ENCODE data around the gene MGMT.
A peak's percentile ranks its signal among the peaks of the same experiment; 100 is the strongest.
"Not testable (repeated sequence)": the region's sequence is repeated elsewhere in the genome, so short reads cannot be mapped to it uniquely, and the experiment has no call there.

MGMT gene

DNA sequence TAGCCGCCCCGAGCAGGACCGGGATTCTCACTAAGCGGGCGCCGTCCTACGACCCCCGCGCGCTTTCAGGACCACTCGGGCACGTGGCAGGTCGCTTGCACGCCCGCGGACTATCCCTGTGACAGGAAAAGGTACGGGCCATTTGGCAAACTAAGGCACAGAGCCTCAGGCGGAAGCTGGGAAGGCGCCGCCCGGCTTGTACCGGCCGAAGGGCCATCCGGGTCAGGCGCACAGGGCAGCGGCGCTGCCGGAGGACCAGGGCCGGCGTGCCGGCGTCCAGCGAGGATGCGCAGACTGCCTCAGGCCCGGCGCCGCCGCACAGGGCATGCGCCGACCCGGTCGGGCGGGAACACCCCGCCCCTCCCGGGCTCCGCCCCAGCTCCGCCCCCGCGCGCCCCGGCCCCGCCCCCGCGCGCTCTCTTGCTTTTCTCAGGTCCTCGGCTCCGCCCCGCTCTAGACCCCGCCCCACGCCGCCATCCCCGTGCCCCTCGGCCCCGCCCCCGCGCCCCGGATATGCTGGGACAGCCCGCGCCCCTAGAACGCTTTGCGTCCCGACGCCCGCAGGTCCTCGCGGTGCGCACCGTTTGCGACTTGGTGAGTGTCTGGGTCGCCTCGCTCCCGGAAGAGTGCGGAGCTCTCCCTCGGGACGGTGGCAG lies at the start of gene MGMT:
Gene MGMT, plus strand, starts transcription at position 539 of the 656 bp plus-strand sequence.
- peak; percentile 27 to 94 (median 84) for DNase-seq

DNA sequence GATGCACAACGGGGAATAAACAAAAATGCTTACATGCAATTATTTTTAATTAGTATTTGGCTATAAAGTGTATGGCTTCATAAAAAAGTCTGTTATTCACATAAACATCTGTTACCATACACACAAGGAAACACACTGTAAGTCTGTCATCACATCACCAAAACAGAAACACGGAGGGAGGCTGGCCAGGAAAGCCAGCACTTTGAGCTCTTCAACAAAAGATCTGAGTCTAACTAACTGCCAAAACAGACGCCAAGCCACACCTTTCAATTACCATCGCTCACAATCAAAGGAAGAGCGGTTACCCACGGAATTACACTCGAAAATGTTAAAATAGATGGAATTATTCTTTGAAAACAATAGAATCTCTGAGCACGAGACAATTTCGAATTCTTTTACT lies 49.2 kb upstream of the MGMT start:
- DNase-seq = no peak

DNA sequence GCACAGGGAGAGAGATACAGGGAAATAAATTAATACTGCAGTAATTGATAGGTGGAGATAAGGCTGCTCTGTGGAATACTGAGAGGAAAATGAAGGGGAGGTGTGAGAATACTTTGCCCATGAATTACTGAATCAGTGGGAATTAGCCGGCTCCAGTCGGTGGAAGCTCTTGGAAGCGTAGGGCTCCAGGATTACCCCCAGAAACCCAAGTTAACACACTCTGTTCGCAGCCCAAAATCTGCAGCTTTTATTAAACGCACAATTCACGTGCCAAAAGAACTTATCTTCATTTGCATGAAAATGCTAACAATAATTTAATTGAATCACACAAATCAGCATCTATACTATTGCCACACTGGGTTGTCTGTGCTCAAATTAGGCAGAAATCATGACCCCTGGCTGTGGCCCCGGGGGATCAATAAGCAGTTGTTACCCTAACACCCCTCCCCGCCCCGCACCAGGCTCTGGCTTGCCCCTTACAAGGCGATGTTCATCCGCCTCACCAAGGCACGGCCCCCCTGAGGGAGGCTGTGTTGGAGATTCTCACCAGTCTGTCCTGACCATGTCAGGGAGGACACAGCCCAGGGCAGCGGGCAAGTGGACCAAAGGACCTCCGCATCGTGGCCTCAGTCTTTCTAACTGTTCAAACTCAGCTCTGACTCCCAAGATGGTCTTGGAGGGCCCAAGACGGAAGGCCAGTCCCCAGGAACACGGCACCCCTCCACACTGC lies 48.4 kb upstream of the MGMT start:
- no peak for DNase-seq

DNA sequence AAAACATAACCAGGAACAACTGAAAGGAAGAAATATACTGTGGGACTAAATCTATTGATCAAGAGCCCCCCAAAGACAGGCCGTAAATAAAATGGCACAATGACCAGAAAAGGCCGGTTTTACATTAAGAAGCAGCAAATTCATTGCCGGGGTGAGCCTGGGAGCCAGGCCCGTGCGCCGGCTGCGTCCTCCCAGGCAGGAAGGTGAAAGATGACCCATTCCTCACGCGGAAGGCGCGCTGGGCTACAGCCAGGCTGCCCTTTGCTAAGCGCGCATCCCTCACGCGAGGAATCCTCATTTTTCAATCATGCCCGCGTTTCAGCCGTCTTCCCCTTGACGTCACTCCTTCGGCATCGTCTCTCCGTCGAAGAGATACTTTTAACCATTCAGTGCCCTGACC lies 47.6 kb upstream of the MGMT start:
- no peak for DNase-seq

DNA sequence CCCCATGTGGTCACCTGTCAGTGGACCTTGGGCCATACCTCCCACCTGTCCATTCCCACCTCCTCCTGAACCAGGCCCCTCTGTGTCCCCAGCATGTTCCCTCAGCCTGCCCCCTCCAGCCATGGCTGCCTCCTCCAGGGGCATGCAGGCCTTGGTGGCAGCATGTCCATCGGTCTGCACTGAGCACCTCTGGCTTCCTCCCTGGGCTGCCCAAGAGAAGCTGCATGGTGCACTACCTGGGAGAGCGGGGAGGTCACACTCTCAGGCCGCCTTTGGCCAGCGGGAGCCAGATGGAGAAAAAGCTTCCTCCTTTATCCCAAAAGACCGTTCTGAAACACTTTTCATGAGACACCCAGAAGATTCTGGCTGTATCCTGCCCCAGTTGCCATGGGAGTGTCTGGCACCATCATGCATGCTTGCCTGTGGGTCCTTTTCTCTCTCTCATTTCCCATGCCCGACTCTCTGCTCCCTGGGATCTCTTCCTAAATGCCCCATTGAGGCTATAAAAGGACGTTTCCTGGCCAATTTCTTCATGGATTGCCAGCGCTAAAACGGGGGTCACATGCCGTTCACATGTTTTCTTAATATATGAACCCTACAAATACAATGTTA lies 45.5 kb upstream of the MGMT start:
- peak in 3 of 14 donors; percentile 20 to 56 (median 20) for DNase-seq

DNA sequence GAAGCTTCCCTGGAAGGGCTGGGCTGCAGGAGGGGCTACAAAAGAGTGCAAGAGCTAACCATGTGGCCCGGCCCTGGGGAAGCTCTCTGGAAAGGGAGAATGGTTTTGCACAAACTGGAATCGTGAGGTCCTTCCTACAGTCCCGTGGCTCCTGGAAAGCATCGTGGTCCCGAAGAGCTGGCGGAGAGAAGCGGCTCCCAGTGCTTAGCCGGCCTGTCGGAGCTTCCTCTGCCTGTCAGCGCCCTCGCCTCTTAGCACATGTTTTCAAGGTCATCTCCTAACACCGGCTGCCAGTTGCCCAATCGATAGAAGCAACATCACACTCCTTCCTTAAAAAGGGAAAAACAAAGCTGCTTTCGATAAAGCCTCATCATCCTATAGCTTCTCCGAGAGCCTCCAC lies 42.1 kb upstream of the MGMT start:
- DNase-seq = no peak

DNA sequence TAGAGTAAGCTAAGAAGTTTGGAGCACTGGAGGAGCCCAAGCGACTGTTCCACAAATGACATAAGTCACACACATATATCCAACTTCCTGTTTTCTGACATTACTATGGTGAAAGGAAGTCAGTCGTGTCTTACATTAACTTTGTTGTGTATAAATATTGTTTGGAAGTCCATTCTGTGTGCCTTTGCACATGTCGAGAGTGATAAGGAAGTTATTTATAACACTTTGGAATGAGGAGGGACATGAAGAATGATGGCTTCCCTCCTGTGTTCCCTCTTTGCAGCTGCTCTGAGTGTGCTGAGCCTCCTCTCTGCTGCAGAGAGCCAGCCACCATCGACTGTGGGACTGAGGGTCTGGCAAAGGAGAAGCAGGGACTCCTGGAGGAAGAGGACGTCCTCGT lies 40.4 kb upstream of the MGMT start:
- no peak for DNase-seq

DNA sequence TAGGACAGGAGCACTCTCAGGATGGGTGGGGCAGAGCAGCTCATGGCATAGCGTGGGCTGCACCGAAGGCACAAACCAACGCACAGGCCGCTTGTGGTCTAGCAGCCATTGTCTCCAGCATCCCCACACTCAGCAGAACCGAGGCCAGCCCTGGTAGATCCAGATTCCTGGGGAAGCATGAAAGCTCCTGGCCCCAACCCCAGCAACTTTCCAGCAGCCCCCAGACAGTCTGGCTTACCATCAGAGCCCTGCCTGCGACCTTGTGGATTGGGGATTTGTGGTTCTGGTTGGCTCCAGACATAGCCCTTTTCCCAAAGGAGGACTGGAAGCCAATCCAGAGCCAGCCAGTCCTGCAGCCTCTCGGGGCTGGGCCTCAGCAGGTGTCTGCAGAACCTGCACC lies 33.8 kb upstream of the MGMT start:
- DNase-seq = no peak

DNA sequence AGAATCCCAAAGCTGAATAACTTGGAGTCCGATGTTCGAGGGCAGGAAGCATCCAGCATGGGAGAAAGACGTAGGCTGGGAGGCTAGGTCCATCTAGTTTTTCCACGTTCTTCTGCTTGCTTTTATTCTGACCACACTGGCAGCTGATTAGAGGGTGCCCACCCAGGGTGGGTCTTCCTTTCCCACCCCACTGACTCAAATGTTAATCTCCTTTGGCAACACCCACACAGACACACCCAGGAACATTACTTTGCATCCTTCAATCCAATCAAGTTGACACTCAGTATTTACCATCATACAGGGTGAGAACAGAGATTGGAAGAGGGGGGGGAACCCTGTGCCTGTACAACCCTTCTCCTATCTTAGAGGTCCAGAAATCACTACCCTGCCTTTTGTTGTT lies 31.3 kb upstream of the MGMT start:
- not testable (repeated sequence) for DNase-seq

DNA sequence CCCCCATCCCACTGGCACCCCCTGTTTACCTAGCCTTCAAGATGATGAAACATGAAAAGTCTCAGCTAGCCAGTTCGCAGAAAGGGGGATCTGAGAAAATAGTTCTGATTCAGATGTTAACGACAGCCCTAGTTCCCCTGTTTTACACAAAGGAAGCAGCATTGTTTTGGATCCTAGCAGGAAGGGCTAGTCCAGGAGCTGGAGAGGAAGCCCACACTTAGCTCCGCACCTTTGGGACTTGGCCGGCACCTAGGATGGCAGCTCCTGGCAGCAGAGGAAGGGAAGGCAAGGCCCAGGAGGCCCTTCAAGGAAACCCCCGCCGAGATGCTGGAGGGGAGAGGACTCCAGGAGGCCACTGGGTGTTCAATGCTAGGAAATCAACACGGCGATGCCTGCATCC lies 29.0 kb upstream of the MGMT start:
- no peak for DNase-seq

DNA sequence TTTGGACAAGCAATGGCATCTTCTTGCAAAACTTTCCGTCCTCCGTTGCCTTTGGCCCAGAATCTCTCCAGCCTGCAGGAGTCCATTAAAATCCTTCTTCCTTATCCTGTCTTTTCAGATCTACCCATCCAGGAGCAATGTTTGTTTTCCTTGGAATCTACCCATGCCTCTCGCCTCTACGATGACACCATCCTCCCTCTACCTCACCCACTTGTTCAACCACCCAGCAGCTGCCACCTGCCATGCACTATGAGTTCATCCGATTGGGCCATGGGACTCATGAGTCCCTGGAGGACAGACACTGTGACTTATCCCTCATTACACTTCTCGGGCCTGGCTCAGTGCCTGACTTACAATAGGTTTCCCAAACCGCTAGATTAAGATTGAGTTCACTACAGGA lies 26.8 kb upstream of the MGMT start:
- no peak for DNase-seq

DNA sequence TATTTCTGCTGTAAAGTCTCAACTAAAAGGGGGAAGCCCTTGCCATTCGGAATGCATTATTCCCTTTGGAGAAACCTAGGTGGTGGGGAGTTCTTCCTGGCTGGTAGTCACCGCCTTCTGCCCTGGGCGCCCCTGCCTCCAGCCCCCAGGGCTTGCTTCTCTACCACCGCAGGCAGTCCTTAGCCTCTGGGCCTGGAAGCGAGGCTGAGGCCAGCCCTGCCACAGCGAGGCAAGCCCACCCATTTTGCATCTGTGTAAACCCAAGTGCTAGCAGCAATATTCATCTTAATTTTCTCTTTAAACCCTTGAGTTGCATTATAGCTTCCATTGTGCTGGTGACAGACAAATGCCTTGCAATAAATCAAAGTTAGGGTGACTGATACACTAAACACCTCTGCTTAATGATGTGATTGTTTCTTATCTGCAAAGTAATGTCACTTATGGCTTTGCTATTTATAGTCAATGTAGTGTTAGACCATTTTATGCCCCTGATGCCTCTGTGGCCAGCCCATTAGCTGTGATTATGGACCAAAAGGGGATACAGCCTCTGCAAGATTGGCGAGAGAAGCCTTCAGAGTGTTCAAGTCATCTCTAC lies 26.2 kb upstream of the MGMT start:
- no peak for DNase-seq

DNA sequence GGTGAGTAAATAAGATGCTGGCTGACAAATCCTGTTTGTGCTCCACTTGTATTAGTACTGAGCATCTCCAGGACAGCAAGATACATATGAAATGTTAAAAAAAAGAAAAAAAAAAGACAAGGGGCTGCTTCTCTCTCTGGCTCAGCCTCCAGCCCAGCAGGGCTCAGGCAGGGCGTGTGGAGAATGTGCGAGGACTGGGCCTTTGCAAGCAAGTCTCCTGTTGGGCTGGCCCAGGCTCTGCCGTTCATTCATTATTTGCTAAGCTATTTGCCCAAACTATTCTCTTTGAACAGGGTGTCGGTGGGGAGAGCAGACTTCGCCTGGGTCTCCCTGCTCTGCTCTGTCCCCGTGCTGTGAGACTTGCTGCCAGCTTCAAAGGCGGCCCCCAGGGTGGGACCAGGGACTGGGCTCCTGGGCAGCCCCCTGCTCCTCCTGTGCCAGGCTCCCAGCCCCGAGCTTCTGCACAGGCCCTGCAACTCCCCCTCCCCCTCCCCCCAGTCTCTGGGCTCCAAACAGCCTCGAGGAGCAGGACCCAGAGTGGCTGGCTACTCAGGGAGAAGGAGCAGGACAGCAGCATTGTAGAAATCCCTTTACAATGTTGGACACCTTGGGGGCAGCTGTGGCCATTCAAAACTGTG lies 25.6 kb upstream of the MGMT start:
- no peak for DNase-seq

DNA sequence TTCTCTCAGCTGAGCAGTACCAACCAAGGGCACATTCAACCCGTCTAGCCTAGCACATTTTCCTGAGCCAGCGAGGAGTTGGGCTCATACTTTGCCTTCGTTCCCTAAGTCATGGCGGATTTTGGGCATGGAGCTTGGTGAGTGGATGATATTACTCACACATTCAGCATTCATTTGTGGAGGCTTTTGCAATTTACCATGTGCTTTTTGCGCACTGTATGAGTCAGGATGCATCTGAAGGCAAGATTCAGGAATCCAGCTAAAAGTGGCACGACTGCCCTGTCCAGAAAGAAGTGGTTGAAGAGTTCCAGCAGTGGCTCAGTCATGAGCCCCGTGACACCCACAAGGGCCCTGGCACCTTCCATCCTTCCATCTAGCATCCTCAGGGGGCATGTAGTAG lies 24.2 kb upstream of the MGMT start:
- no peak for DNase-seq

DNA sequence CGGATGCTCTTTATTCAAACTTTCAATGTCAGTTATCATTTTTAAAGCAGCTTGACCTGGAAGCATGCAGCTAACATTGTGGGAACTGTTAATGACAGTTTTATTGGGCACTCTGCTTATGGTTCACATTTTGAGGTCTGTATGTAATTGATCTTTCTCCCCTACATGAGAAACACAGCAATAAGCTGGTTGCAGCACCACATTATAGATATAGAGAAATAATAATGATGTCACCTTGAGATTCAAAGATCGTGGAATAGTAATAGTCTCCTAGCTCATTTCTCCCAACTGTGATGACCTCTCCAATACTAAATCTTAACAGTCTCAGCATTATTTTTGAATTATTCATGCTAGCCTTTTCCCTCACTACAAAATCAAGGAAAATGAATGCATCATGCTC lies 22.7 kb upstream of the MGMT start:
- no peak for DNase-seq

DNA sequence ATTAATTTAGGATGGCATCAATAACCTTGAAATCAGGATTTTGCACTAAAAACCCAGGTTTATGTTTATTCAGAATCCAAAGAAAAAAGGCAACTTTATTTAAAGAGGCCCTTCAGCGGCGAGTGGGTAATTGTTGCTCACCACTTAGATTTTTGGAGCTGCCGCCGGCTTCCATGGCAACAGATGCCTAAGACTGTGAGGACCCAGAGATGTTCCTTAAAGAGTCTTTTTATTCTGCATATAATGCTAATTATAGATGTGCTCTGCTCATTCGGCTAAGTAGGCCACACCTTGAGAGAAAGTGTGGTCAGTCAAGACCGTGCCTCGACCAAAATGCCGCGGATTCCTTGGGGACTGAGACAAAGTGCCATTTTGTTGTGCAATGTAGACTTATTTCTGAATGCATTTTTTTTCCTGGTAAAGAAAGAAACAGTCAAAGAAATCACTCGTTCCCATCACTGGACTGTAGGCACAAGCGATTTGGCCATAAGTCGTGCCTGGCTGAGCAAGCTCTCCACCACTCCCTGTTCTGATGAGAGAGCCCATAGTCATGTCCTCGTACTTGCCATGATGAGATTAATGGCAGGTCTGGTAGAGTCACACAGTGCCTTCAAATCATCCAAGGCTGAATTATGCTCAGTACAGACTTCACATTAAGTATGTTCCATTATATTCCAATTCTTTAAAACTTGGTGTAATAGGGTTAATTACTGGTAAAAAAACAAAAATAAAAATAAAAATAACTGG lies 21.4 kb upstream of the MGMT start:
- no peak for DNase-seq

DNA sequence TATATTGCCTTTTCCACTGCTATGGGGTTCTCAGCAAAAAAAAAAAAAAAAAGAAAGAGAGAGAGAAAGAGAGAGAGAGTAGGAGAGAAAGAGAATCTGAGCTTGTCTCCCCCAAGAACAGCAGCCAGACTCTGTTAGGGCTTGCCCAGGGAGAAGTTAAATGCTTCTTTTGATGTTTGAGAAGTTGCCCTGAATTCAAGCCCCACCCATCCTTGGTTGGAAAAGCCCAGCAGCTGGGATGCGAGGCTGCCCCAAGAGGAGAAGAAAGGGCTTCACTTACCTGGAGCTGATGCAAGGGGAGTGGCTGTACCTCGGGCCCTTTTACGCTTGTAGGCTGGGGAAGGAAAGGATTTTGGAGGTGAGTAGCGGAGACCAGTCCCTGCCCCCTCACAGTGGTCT lies 20.9 kb upstream of the MGMT start:
- no peak for DNase-seq

DNA sequence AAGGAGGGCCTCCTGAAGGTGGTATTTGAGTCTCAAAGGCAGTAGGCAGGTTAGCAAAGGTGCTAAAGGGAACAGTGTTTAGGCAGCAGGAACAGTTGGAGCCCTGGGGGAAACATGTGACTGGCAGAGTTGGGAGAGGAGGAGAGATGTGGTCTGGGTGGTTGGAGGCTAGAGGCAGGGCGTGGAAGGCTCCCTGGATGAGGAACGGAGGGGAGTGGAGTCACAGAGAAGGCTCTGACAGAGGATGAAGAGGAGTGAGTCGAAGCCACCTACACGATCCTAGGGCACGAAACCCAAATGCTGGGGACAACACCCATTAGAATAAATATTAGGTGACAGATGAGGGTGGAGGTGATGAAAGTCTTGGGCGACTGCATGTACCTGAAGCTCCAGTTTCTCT lies 19.6 kb upstream of the MGMT start:
- no peak for DNase-seq

DNA sequence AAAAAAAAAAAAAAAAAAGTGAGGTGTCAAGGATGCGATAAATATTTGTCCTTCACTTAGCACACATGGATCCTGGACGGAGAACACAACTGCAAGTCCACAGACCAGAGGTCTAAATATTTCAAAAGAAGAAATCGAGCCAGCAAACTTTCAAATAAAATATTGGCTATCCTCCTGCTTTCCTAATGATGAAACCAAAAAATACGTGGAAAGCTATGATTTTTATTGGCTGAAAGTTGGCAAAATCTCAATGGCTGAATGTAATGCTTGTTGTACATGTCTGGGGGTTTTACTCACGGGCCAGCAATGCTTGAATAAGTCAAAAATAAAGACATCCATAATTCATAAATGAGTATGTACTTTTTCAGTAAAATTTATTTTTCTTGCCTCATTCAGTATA lies 19.0 kb upstream of the MGMT start:
- no peak for DNase-seq

DNA sequence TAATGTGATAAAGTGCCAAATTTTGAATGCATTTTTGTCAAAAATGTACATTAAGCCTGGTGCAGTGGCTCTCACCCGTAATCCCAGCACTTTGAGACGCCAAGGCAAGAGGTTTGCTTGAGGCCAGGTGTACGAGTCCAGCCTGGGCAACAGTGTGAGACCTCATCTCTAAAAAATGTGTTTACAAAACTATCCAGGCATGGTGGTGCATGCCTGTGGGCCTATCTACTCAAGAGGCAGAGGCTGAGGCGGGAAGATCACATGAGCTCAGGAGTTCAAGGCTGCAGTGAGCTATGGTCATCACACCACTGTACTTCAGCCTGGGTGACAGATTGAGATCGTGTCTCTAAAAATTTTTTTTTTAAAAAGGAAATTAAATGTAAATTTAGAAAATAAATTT lies 18.5 kb upstream of the MGMT start:
- DNase-seq = no peak

DNA sequence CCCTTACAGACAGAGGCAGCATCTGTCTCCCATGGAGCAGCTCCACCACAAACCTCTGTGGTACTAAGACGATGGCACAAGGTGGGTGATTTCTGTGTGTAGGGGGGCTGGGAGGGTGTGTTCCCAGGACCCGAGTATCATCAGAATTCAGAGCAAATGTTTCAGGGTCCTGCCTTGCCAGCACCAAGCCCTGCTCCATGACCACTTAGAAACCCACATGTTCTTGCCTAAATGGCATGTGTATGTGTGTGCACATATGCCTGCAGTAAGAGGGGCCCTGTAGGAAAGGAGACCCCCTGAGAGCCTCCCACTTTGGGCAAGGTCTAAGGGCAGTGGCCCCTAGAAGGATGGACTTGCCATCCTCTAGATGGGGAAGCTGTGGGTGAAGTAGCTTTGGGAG lies 17.1 kb upstream of the MGMT start:
- no peak for DNase-seq

DNA sequence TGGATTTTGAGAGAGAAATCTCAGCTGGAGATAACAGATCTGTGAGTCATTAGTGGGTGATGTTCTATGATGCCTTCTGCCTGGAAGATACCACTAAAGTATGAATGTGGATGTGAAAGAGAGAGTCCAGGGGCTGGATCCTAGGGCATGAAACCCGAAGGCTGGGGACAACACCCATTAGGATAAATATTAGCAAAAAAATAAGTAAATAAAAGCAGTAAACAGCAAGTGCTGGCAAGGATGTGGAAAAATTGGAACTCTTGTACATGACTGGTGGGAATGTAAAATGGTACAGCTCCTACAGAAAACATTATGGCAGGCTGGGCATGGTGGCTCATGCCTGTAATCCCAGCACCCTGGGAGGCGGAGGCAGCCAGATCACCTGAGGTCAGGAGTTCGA lies 16.6 kb upstream of the MGMT start:
- no peak for DNase-seq

DNA sequence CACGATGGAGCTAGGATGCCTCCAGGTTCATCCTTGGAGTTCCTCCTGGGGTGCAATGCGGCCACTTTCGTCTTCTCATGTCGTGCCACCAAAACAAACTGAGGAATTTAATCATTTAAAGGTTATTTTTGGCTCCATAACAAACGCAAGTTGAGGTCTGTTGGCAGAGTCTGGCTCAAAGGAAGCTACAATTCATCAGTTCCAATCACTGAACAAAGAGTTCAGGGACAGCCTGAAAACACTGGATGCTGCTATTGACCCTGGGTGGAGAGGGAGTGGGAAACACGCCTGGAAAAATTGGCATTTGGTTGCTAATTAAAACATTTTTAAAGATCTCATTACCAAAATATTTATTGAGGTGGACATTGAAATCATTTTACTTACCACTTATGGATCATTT lies 11.4 kb upstream of the MGMT start:
- no peak for DNase-seq
